ENCODE data around the gene DOCK1. TPM values are rescaled to one million over a fixed set of nuclear protein-coding genes. Genes with fewer than 3 reads are reported as not detected.
A peak's percentile ranks its signal among the peaks of the same experiment; 100 is the strongest.

DOCK1 gene
- total RNA-seq, 4 donors from 2014 or later: 60.6 to 136 (median 92.7) TPM

DNA sequence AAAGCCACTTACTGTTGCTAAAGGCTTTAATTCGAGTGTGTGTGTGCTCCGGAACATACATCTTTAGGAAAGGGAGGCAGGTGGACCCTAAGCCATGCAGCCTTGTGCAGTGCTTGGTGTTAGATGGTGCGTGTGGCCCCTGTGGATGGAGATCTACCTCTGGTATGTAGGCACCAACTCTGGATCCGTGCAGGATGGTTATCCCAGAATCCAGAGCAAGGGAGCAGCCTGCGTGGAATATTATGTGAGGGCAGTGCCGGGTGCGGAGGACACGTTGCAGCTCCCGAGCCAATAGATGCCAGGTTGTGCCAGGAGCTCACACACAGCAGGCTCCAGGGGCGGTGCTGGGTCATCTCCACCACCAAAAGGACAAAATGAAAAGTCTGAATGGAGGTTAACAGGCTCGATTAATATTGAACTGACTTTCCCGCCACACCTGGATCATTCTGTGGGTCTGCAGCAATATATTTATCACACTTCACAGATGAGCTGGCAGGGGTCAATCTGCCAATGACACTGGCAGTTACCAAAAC lies 500.9 kb downstream of the DOCK1 start:
- H3K36me3 ChIP-seq: peaks cover 18% of the 10 kb centered on the region
- DNase-seq (ENCODE audit: low spot score in 2 of 2): peak; percentile 15 to 50
- H3K27ac ChIP-seq: no peak overlapping the region
- H3K4me3 ChIP-seq: no peak overlapping the region
- 96% methylated on average over 9 of the region's 12 CpGs for WGBS
- TF ChIP-seq POLR2A (IDR thresholded peaks at IDR 0.05) (no peak), POLR2AphosphoS5 (IDR thresholded peaks at IDR 0.05) (no peak), EP300 (IDR thresholded peaks at IDR 0.05) (no peak)
- TF ChIP-seq, protein P1, sequence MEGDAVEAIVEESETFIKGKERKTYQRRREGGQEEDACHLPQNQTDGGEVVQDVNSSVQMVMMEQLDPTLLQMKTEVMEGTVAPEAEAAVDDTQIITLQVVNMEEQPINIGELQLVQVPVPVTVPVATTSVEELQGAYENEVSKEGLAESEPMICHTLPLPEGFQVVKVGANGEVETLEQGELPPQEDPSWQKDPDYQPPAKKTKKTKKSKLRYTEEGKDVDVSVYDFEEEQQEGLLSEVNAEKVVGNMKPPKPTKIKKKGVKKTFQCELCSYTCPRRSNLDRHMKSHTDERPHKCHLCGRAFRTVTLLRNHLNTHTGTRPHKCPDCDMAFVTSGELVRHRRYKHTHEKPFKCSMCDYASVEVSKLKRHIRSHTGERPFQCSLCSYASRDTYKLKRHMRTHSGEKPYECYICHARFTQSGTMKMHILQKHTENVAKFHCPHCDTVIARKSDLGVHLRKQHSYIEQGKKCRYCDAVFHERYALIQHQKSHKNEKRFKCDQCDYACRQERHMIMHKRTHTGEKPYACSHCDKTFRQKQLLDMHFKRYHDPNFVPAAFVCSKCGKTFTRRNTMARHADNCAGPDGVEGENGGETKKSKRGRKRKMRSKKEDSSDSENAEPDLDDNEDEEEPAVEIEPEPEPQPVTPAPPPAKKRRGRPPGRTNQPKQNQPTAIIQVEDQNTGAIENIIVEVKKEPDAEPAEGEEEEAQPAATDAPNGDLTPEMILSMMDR (IDR thresholded peaks at IDR 0.05): no peak
- peaks cover 4% of the 10 kb centered on the region for H3K4me1 ChIP-seq
- H3K27me3 ChIP-seq: no peaks in the 10 kb centered on the region
- H3K9me3 ChIP-seq: no peaks in the 10 kb centered on the region

DNA sequence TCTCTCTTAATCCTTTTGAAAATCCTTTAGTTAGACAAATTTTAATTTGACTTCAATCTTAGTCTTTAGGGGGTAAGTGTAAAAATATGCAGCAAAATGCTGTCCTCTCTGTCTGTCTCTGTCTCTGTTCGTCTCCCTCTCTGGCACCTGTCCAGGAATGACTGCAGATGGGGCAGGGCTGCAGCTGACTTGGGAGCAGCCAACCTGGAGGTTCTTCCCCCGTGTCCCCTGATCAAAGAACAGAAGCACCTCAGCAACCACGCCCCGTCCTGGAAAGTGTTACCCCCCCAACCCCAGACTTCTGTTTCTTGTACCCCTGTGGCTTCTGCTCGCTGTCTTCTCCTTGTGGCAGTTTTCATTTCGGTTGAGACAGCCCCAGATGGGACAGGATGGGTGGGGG lies 502.3 kb downstream of the DOCK1 start:
- H3K4me3 ChIP-seq: no peak overlapping the region
- no peak overlapping the region for H3K27ac ChIP-seq
- peak in 1 of 2 donors; percentile 56 for DNase-seq (ENCODE audit: low spot score in 2 of 2)
- H3K4me1 ChIP-seq: peaks cover 4% of the 10 kb centered on the region
- peaks cover 23% of the 10 kb centered on the region for H3K36me3 ChIP-seq
- TF ChIP-seq EP300 (IDR thresholded peaks at IDR 0.05) (no peak), POLR2A (IDR thresholded peaks at IDR 0.05) (no peak)
- no peaks in the 10 kb centered on the region for H3K27me3 ChIP-seq
- H3K9me3 ChIP-seq: no peaks in the 10 kb centered on the region
- WGBS: 75% methylated on average over 6 of the region's 6 CpGs

DNA sequence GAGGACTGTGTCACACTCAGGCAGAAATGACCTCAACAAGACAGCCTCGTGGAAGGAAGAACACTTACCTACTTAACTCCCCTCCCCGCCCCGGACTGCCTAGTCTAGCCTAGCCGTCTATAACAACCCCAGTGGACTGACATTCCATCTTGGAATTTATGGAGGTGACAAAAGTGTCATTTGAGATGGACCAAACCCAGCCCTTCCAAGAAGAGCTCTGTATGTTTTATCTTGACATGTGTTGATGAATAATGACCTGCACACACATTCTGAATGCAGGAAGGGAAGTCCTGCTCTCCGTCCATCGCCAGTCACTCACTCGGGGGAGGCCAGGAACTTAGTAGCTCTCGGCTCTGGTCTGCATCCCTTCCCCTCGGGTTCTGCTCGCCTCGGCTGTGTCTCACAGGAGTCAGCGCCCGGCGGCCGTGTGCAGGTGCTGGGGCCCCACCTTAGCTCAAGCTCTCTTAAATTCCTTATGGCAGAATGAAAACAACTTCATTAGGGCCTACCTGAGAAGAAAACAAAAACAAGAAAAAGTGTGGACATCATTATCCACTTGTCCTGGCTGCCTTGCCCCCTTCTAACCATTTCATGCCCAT lies 503.0 kb downstream of the DOCK1 start:
- no peaks in the 10 kb centered on the region for H3K27me3 ChIP-seq
- TF ChIP-seq, protein P1 (IDR thresholded peaks at IDR 0.05): no peak
- TF ChIP-seq POLR2AphosphoS5 (IDR thresholded peaks at IDR 0.05): no peak
- TF ChIP-seq POLR2A (IDR thresholded peaks at IDR 0.05): no peak
- TF ChIP-seq EP300 (IDR thresholded peaks at IDR 0.05): no peak
- no peaks in the 10 kb centered on the region for H3K9me3 ChIP-seq
- peaks cover 4% of the 10 kb centered on the region for H3K4me1 ChIP-seq
- 84% methylated on average over 15 of the region's 15 CpGs for WGBS
- no peak overlapping the region for H3K4me3 ChIP-seq
- no peak overlapping the region for H3K27ac ChIP-seq
- H3K36me3 ChIP-seq: peaks cover 19% of the 10 kb centered on the region
- no peak for DNase-seq (ENCODE audit: low spot score in 2 of 2)

DNA sequence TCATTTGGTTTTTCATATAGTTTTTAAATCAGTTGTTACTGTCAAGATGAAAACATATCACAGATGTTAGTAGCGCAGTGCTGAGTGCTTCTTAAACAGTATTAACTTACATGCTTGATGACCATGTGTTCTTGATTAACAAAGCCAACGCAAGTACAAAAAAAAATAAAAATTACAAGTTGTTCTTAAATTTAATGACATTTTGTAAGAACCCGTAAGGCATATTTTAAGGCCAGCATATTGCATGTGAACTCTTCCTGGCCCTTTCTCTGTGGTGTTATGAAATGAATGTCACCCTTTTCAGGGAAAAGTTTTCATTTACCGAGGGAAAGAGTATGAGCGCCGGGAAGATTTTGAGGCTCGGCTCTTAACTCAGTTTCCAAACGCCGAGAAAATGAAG lies 503.5 kb downstream of the DOCK1 start:
- WGBS: 78% methylated on average over 9 of the region's 9 CpGs
- Histone ChIP-seq H3K9me3 (no peaks in the 10 kb centered on the region), H3K27ac (no peak overlapping the region), H3K27me3 (no peaks in the 10 kb centered on the region), H3K4me3 (no peak overlapping the region), H3K4me1 (peaks cover 4% of the 10 kb centered on the region), H3K36me3 (peaks cover 19% of the 10 kb centered on the region)
- DNase-seq (ENCODE audit: low spot score in 2 of 2): no peak
- TF ChIP-seq, protein P1 (IDR thresholded peaks at IDR 0.05): no peak
- TF ChIP-seq EP300 (IDR thresholded peaks at IDR 0.05) (no peak), POLR2AphosphoS5 (IDR thresholded peaks at IDR 0.05) (no peak), POLR2A (IDR thresholded peaks at IDR 0.05) (no peak)

DNA sequence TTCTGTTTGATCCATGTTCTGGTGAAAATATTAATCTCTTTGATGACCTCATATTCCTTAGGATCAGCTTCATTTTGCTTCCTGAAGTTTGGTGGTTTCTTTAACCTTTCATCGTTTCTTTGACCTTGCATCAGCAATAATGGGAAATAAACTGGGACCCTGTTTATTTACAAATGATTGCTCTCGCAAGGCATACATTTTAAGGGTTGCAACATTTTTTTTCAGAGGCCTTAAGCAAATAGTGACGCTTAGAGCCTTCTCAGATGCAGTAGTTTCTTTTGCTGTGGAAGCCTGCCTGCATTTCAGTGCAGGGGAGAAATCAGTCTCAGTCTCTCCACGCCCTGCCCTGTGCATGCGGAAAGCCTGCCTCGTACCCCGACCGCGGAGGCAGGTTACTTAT lies 504.8 kb downstream of the DOCK1 start:
- WGBS: 92% methylated on average over 9 of the region's 9 CpGs
- TF ChIP-seq, protein P1 (IDR thresholded peaks at IDR 0.05): no peak
- TF ChIP-seq POLR2A (IDR thresholded peaks at IDR 0.05) (no peak), EP300 (IDR thresholded peaks at IDR 0.05) (no peak), POLR2AphosphoS5 (IDR thresholded peaks at IDR 0.05) (no peak)
- H3K36me3 ChIP-seq: peaks cover 19% of the 10 kb centered on the region

More for the DNA sequence above, 504.8 kb downstream of the DOCK1 start:
- Histone ChIP-seq H3K27ac (no peak overlapping the region), H3K4me3 (no peak overlapping the region), H3K9me3 (no peaks in the 10 kb centered on the region), H3K4me1 (peaks cover 4% of the 10 kb centered on the region), H3K27me3 (no peaks in the 10 kb centered on the region)
- DNase-seq (ENCODE audit: low spot score in 2 of 2): no peak
